ENCODE measurements around the gene LRRC61.

DNA sequence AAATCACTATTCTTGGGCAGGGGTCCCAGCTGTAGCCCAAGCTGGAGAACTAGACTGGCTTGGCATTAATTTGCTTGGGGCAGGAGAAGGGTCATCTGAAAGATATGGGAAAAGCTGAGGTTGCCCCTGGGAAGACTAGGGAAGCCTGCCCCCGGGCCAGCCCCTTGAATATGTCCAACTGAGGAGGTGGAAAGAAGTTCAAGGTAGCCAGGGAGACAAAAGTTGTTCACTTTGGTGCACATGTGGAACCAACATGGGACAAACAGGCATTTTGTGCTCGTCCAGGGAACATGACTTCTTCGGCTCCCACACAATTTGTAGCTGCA is 1.4 kb upstream of the LRRC61 start:
- TF ChIP-seq, protein P1, sequence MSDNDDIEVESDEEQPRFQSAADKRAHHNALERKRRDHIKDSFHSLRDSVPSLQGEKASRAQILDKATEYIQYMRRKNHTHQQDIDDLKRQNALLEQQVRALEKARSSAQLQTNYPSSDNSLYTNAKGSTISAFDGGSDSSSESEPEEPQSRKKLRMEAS (IDR thresholded peaks at IDR 0.05), result no peak
- no peak for TF ChIP-seq MED1 (CRISPR knock-in tag; IDR thresholded peaks at IDR 0.05)
- TF ChIP-seq ZNF616 (CRISPR knock-in tag; IDR thresholded peaks at IDR 0.05; ENCODE audit: low read depth), result no peak

Data from HepG2 (cell line).